Heart left ventricle (tissue), 16 donors: ENCODE measurements around the gene SLC35G2. TPM values are rescaled to one million over a fixed set of nuclear protein-coding genes. Genes with fewer than 3 reads are reported as not detected.
A peak's percentile ranks its signal among the peaks of the same experiment; 100 is the strongest.
"Not testable (repeated sequence)": the region's sequence is repeated elsewhere in the genome, so short reads cannot be mapped to it uniquely, and the experiment has no call there.

Experiments
- ATAC-seq, 4 donors: fragments of 200-7000 bp; cut with Tn5 transposase; one replicate each; pipeline ENCODE4 v1.9.1; 2020 to 2022; ENCODE audit warnings: moderate library complexity in 4 of 4, mild to moderate bottlenecking in 3 of 4, moderate number of reproducible peaks in 1 of 4
- DNase-seq, 5 donors: peaks; one replicate each; pipeline ENCODE4 v3.0.0-alpha.2; 2020
- H3K27ac ChIP-seq, 12 donors: fragments of 200-600 bp; sonication (generic) in 4 of 12; one replicate each; pipeline versions ENCODE4 v1.5.0 to v1.8.0; 2016 to 2022; ENCODE audit warnings: mild to moderate bottlenecking in 2 of 12
- H3K27me3 ChIP-seq, 9 donors: fragments of 200-600 bp; sonication (generic) in 2 of 9; one replicate each; pipeline versions ENCODE4 v1.5.1 to v1.8.0; 2016 to 2022; ENCODE audit warnings: mild to moderate bottlenecking in 3 of 9
- H3K36me3 ChIP-seq, 9 donors: fragments of 200-600 bp; sonication (generic) in 2 of 9; one replicate each; pipeline versions ENCODE4 v1.5.0 to v1.8.0; 2018 to 2022; ENCODE audit warnings: mild to moderate bottlenecking in 2 of 9
- H3K4me1 ChIP-seq, 12 donors: fragments of 200-600 bp; sonication (generic) in 4 of 12; one replicate each; pipeline versions ENCODE4 v1.5.0 to v1.8.0; 2016 to 2022; ENCODE audit warnings: mild to moderate bottlenecking in 3 of 12
- H3K4me3 ChIP-seq, 12 donors: fragments of 200-600 bp; sonication (generic) in 4 of 12; one replicate each; pipeline versions ENCODE4 v1.5.0 to v1.8.0; 2017 to 2022; ENCODE audit warnings: mild to moderate bottlenecking in 9 of 12, moderate library complexity in 4 of 12
- H3K9me3 ChIP-seq, 12 donors: fragments of 200-600 bp; sonication (generic) in 4 of 12; one replicate each; pipeline versions ENCODE4 v1.5.0 to v1.8.0; 2016 to 2022; ENCODE audit warnings: mild to moderate bottlenecking in 1 of 12
- POLR2A ChIP-seq, 2 donors: fragments of 450-650 bp; IDR thresholded peaks; one replicate each; pipeline ENCODE4 v1.6.1; 2017; ENCODE audit warnings: antibody characterized with exemption in 2 of 2, mild to moderate bottlenecking in 2 of 2, moderate library complexity in 2 of 2
- WGBS, 4 donors: extraction: QIAGEN DNeasy Blood & Tissue Kit in 2 of 4; methylation state at CpG; one replicate each; pipeline versions ENCODE4 v1.1.5 to v1.1.7; 2013 to 2018; 5-methylcytosine and 5-hydroxymethylcytosine counted together
- intact Hi-C, 10 donors: fragments of 100-400 bp; cut with DNase I; formaldehyde crosslinking; loops; one replicate each; pipeline versions ENCODE4 v1.11.1 to v1.14.2; 2022
- polyA plus RNA-seq, 2 donors: library from polyadenylated mRNA; stranded (reverse); fragments of 200-250 nt; gene quantifications; one replicate each; pipeline ENCODE4 v1.2.3, GENCODE V29; 2013
- total RNA-seq, 9 donors: library from RNA; depleted of rRNA in 2 of 9; stranded (reverse); fragments of >200 nt in 2 of 9; fragmentation: NEBNext Ultra II Directional in 3 of 9; extraction: Animal tissue kit (Norgen Biotek cat#: 25700) in 3 of 9; gene quantifications; one replicate each; pipeline versions ENCODE4 v1.1.0 to v1.2.4, GENCODE V29; 2016 to 2023
- TF ChIP-seq, protein P1 (sequence below), 12 donors: fragments of 200-600 bp; sonication (generic) in 4 of 12; IDR thresholded peaks; one replicate each; pipeline versions ENCODE4 v1.5.0 to v1.8.0; 2018 to 2022; ENCODE audit warnings: antibody characterized with exemption in 12 of 12, mild to moderate bottlenecking in 5 of 12
- donor health status: ischemic (EF 13 %, LVEDD 7.1; RV severe dilation, severe dysfunction).
- donor health status: healthy with polysubstance abuse.
- donor health status: DM: no; HTN: yes; CAD: no.
- donor health status: DM: no; HTN: no; CAD: no.
- donor health status: ischemic (EF 25% LVEDD 6.9; RV normal size, moderate dysfunction).
- donor health status: ischemic (EF 25% LVEDD 5.7; RV mildly dilated, moderate dysfunction).
- donor health status: healthy.
- donor health status: DM: yes; HTN: yes; CAD: no.
- donor health status: ischemic (EF 35%, LVEDD 5.7; RV mildly dilated, moderate dysfunction).
- donor health status: nonischemic (EF 11% LVEDD 7.7; RV severe dilation, severe dysfunction).
- donor health status: DM: yes; HTN: yes; CAD: no.
- donor health status: PGD.
- donor health status: ischemic (EF 29% LVEDD 5.4; RV normal size, mild dysfunction).
- donor health status: nonischemic (EF 23%, LVEDD 6.1; RV moderate dilation, normal function).

SLC35G2 gene
- total and polyA plus RNA-seq, 11 donors = 1.0 to 5.3 (median 3.5) TPM

DNA sequence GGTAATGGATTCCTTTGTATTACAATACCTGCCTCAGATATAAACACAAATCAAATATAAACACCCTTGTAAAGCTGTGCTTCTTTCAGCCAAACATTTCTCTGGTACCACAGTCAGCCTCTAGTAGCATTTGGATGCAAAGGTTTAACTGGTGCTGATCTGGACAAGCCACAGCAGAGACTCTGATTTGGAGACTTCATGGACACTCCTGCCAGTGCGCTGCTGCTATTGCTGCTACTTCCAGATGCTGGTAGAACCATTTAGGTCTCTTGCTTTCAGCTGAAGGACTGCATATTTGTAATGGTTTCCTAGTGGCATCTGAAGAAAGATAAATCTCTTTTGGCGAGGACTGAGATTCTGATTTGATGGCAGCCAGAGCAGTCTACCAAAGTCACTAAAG lies 80.0 kb downstream of the SLC35G2 start:
- peak overlapping the region in 2 of 12 donors; percentile 6 to 10 for H3K27ac ChIP-seq
- peaks cover 0 to 9% (median 0%) of the 10 kb centered on the region in 9 donors for H3K36me3 ChIP-seq
- H3K4me1 ChIP-seq = peaks cover 0 to 71% (median 19%) of the 10 kb centered on the region in 12 donors
- WGBS, 4 donors = 83 to 95% (median 85%) methylated on average over 2 of the region's 2 CpGs
- H3K9me3 ChIP-seq = peaks cover 0 to 26% (median 8%) of the 10 kb centered on the region in 12 donors
- ATAC-seq (peak in 1 of 4 donors; percentile 38), DNase-seq (no peak)
- TF ChIP-seq, protein P1, sequence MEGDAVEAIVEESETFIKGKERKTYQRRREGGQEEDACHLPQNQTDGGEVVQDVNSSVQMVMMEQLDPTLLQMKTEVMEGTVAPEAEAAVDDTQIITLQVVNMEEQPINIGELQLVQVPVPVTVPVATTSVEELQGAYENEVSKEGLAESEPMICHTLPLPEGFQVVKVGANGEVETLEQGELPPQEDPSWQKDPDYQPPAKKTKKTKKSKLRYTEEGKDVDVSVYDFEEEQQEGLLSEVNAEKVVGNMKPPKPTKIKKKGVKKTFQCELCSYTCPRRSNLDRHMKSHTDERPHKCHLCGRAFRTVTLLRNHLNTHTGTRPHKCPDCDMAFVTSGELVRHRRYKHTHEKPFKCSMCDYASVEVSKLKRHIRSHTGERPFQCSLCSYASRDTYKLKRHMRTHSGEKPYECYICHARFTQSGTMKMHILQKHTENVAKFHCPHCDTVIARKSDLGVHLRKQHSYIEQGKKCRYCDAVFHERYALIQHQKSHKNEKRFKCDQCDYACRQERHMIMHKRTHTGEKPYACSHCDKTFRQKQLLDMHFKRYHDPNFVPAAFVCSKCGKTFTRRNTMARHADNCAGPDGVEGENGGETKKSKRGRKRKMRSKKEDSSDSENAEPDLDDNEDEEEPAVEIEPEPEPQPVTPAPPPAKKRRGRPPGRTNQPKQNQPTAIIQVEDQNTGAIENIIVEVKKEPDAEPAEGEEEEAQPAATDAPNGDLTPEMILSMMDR (IDR thresholded peaks at IDR 0.05) = no peak
- no peak for TF ChIP-seq POLR2A (IDR thresholded peaks at IDR 0.05)
- no peak overlapping the region for H3K4me3 ChIP-seq
- H3K27me3 ChIP-seq = no peaks in the 10 kb centered on the region
- intact Hi-C loops = loop anchor here in 1 of 10 donors (1.0 kb wide), 1 partner anchor 32 kb away; no protein-coding TSS in a partner anchor

DNA sequence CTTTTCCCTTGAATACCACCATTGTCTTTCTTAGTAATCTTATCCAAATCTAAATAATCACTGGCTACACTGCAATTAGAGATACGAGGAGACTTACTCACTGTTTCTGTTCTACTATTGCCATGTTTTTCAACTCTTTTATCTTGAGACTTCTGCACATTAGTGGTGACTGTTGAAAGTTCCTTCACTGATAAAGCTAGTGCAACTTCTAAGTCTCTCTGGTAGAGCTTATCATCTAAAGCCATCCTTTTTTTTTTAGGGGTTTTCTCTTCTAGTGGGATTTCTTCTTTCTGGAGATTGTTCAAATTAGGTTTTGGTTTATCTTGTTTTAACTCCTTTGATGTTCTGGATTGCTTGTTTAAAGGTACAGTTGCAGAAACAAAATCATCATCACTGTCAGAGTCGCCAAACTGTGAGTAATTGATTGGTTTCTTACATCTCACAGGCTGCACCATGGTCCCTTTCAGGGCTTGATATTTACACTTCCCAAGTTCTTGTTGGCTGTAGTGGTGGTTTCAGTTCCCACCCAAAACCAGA lies 80.8 kb downstream of the SLC35G2 start:
- intact Hi-C loops = no loop called here
- DNase-seq = no peak
- Histone ChIP-seq H3K4me3 (no peak overlapping the region), H3K9me3 (peaks cover 0 to 34% (median 15%) of the 10 kb centered on the region in 12 donors), H3K27me3 (no peaks in the 10 kb centered on the region), H3K36me3 (peaks cover 0 to 9% (median 0%) of the 10 kb centered on the region in 9 donors), H3K4me1 (peaks cover 0 to 64% (median 13%) of the 10 kb centered on the region in 12 donors), H3K27ac (no peak overlapping the region)
- WGBS, 4 donors = 72 to 87% (median 80%) methylated on average over 2 of the region's 2 CpGs
- no peak for ATAC-seq
- TF ChIP-seq, protein P1 (IDR thresholded peaks at IDR 0.05) = no peak
- TF ChIP-seq POLR2A (IDR thresholded peaks at IDR 0.05) = no peak

DNA sequence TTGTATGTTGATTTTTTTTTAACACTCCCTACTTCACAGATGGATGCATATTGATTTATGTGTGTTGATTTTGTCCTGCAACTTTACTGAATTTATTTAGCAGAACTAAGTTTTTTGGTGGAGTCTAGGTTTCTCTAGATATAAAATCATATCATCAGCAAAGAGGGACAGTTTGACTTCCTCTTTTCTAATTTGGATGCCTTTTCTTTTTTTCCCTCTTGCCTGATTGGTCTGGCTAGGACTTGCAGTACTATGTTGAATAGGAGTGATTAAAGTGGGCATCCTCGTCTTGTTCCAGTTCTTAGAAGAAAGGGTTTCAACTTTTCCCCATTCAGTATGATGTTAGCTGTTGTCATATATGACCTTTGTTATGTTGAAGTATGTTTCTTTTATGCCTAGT lies 81.8 kb downstream of the SLC35G2 start:
- intact Hi-C loops, H3K36me3 ChIP-seq, H3K4me3 ChIP-seq, ATAC-seq, DNase-seq, H3K27ac ChIP-seq, H3K27me3 ChIP-seq: not testable (repeated sequence)
- H3K9me3 ChIP-seq = peaks cover 0 to 38% (median 17%) of the 10 kb centered on the region in 12 donors
- WGBS, 4 donors = 70 to 80% (median 75%) methylated on average over 1 of the region's 1 CpG
- H3K4me1 ChIP-seq = peaks cover 0 to 63% (median 12%) of the 10 kb centered on the region in 12 donors

DNA sequence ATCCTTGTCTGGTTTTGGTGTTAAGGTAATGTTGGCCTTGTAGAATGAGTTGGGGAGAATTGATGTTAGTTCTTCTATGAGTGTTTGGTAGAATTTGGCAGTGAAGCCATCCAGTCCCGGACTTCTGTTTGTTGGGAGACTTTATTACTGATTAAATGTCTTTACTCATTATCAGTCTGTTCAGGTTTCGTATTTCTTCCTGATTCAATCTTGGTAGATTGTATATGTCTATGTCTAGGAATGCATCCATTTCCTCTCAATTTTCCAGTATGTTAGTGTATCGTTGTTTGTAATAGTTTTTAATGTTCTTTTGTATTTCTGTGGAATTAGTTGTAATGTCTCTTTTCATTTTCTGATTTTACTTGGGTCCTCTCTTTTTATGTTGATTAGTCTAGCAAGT lies 82.5 kb downstream of the SLC35G2 start:
- Histone ChIP-seq H3K4me3 (no peak overlapping the region), H3K27ac (no peak overlapping the region), H3K4me1 (peaks cover 0 to 68% (median 12%) of the 10 kb centered on the region in 12 donors), H3K9me3 (peaks cover 0 to 38% (median 17%) of the 10 kb centered on the region in 12 donors), H3K36me3 (peaks cover 0 to 8% (median 0%) of the 10 kb centered on the region in 9 donors), H3K27me3 (no peaks in the 10 kb centered on the region)
- no peak for ATAC-seq
- DNase-seq = no peak
- TF ChIP-seq POLR2A (IDR thresholded peaks at IDR 0.05) = no peak
- TF ChIP-seq, protein P1 (IDR thresholded peaks at IDR 0.05) = no peak
- intact Hi-C loops = no loop called here
- WGBS, 4 donors = 83 to 92% (median 90%) methylated on average over 3 of the region's 3 CpGs

DNA sequence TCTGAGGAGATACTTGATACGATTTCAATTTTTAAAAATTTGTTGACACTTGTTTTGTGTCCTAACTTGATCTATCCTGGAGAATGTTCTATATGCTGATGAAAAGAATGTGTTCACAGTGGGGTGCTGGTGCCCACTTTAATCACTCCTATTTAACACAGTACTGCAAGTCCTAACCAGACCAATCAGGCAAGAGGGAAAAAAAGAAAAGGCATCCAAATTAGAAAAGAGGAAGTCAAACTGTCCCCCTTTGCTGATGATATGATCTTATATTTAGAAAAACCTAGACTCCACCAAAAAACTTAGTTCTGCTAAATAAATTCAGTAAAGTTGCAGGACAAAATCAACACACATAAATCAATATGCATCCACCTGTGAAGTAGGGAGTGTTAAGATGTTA lies 83.6 kb downstream of the SLC35G2 start:
- intact Hi-C loops, ATAC-seq, H3K4me3 ChIP-seq, DNase-seq, H3K27ac ChIP-seq, H3K27me3 ChIP-seq, H3K36me3 ChIP-seq: not testable (repeated sequence)
- Histone ChIP-seq H3K9me3 (peaks cover 0 to 38% (median 17%) of the 10 kb centered on the region in 12 donors), H3K4me1 (peaks cover 0 to 75% (median 17%) of the 10 kb centered on the region in 12 donors)
- WGBS, 4 donors = 74 to 86% (median 83%) methylated on average over 1 of the region's 1 CpG
